Mucosa of descending colon (tissue), 3 donors: ENCODE results near the gene PHACTR1. TPM values are rescaled to one million over a fixed set of nuclear protein-coding genes. Genes with fewer than 3 reads are reported as not detected.

Experiments
- ATAC-seq: fragments of 200-7000 bp; cut with Tn5 transposase; one replicate; pipeline ENCODE4 v1.9.1; 2020; ENCODE audit warnings: mild to moderate bottlenecking, moderate library complexity
- DNase-seq, 3 donors: peaks; one replicate each; pipeline ENCODE4 v3.0.0-alpha.2; 2020
- H3K36me3 ChIP-seq: fragments of 200-600 bp; one replicate; pipeline ENCODE4 v1.8.0; 2021; ENCODE audit warnings: low read depth, mild to moderate bottlenecking
- H3K4me1 ChIP-seq: fragments of 200-600 bp; one replicate; pipeline ENCODE4 v1.8.0; 2021; ENCODE audit warnings: low read depth, mild to moderate bottlenecking
- H3K4me3 ChIP-seq: fragments of 200-600 bp; one replicate; pipeline ENCODE4 v1.8.0; 2021; ENCODE audit warnings: mild to moderate bottlenecking
- H3K9me3 ChIP-seq: fragments of 200-600 bp; one replicate; pipeline ENCODE4 v1.8.0; 2021; ENCODE audit warnings: mild to moderate bottlenecking
- intact Hi-C, 2 donors: fragments of 100-400 bp; cut with DNase I in 1 of 2; cut with micrococcal nuclease in 1 of 2; formaldehyde crosslinking; loops; one replicate each; pipeline versions ENCODE4 v1.11.0 to v1.11.1; 2022; cut with DNase I, micrococcal nuclease
- total RNA-seq, 3 donors: library from RNA; stranded (reverse); fragmentation: NEBNext Ultra II Directional in 2 of 3; extraction: Animal tissue kit (Norgen Biotek cat#: 25700) in 2 of 3; gene quantifications; one replicate each; pipeline versions ENCODE4 v1.2.1 to v1.2.4, GENCODE V29; 2021 to 2023
- TF ChIP-seq, protein P1 (sequence below): fragments of 200-600 bp; IDR thresholded peaks from one replicate; pipeline ENCODE4 v1.8.0; 2022; ENCODE audit warnings: antibody characterized with exemption, mild to moderate bottlenecking
- donor health status: DM: no; HTN: no; CAD: no; lungs with moderate emphysema.
- donor health status: DM: no; HTN: no; CAD: no.
- donor health status: DM: no; HTN: yes; CAD: no.

Gene PHACTR1
- total RNA-seq, 3 donors from 2014 or later = 2.7 to 4.7 (median 3.1) TPM

DNA sequence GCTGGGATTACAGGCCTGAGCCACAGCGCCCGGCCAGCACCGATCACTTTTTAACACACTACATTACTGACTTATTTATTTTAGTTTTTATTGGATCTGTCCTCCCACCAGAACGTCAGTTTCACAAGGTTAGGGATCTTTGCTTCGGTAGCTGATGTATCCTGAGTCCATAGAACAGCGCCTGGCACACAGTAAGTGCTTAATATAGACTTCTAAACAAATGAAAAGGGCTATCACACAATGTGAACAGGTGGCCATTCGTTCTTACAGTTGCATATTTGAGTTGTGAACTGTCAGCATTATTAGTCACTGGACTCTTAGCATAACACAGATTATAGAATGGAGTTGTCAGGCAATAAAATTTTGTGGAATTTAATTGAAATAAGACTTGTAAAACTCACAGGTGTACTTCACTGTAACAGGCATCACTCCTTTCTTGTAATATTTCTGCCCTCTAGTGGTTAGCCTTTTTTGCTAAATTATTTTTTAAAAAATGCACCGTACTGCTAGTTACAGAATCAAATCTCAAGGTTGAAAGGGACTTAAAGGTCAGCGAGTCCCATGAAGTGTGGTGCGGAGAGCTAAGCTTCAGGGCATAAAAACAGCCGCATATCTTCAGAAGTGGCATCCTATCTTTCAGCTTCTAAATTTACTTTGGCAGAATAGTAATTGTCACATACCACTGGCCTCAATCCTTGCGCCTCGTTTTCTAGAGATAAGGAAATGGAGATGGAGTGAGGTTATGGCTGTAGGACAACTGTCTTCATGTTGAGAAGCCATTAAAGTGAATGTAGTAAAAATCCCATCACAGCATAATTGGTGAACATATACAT is 615.2 kb downstream of the PHACTR1 start:
- H3K9me3 ChIP-seq = no peaks in the 10 kb centered on the region

DNA sequence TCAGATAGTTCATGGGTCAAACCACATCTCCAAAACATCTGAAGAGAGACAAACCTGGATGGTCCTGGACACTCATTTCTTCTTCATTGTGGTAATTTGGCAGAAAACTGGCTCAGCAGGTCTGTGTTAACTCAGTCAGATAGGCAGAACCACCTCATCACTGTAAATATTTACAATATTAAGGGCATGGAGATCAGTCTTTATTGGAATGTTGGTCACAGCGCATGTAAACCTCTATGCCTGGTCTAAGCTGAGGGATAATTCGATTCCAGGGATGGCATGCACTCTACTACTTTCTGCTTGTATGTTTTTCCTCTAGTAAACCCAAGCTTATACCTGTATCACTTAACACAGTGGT is 615.8 kb downstream of the PHACTR1 start:
- intact Hi-C loops = loop anchor here (10.0 kb wide), 3 partner anchors 202 to 418 kb away; partner anchors contain the start of gene SIRT5 (in 1 of the 2)
- Histone ChIP-seq H3K4me1 (peaks cover 4% of the 10 kb centered on the region), H3K36me3 (no peaks in the 10 kb centered on the region), H3K9me3 (no peaks in the 10 kb centered on the region), H3K4me3 (no peak overlapping the region)
- DNase-seq (no peak), ATAC-seq (no peak)
- TF ChIP-seq, protein P1, sequence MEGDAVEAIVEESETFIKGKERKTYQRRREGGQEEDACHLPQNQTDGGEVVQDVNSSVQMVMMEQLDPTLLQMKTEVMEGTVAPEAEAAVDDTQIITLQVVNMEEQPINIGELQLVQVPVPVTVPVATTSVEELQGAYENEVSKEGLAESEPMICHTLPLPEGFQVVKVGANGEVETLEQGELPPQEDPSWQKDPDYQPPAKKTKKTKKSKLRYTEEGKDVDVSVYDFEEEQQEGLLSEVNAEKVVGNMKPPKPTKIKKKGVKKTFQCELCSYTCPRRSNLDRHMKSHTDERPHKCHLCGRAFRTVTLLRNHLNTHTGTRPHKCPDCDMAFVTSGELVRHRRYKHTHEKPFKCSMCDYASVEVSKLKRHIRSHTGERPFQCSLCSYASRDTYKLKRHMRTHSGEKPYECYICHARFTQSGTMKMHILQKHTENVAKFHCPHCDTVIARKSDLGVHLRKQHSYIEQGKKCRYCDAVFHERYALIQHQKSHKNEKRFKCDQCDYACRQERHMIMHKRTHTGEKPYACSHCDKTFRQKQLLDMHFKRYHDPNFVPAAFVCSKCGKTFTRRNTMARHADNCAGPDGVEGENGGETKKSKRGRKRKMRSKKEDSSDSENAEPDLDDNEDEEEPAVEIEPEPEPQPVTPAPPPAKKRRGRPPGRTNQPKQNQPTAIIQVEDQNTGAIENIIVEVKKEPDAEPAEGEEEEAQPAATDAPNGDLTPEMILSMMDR = no peak

More for the DNA sequence above, 615.2 kb downstream of the PHACTR1 start:
- TF ChIP-seq, protein P1 = peak; percentile 64
- peaks cover 8% of the 10 kb centered on the region for H3K4me1 ChIP-seq
- DNase-seq = no peak
- no peaks in the 10 kb centered on the region for H3K36me3 ChIP-seq
- intact Hi-C loops = loop anchor here (10.0 kb wide), 3 partner anchors 203 to 417 kb away; partner anchors contain the start of gene SIRT5 (in 1 of the 2)
- peak; percentile 38 for ATAC-seq
- H3K4me3 ChIP-seq = no peak overlapping the region

DNA sequence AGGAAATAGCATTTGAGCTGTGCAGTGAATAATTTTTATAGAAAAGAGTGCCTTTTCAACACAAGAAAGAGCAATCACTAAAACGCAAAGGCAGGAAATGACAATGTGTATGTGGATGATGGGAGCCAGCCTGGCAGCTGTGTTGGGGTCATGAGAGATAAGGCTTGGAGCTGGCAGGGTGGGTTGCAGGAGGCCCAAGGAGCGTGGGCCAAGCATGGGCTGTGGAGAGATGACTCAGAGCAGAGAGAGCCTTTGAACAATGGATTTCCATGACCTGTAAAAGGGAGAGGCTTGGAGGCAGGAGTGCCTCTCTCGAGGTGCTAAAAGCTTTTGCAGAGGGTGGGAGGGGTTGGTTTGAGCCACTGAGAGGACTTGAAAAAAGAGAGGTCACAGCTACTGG is 618.4 kb downstream of the PHACTR1 start:
- Histone ChIP-seq H3K4me1 (no peaks in the 10 kb centered on the region), H3K36me3 (no peaks in the 10 kb centered on the region), H3K9me3 (no peaks in the 10 kb centered on the region), H3K4me3 (no peak overlapping the region)
- no peak for DNase-seq
- TF ChIP-seq, protein P1 = no peak
- no peak for ATAC-seq
- intact Hi-C loops = loop anchor here (10.0 kb wide), 3 partner anchors 200 to 420 kb away; partner anchors contain the start of gene SIRT5 (in 1 of the 2)

DNA sequence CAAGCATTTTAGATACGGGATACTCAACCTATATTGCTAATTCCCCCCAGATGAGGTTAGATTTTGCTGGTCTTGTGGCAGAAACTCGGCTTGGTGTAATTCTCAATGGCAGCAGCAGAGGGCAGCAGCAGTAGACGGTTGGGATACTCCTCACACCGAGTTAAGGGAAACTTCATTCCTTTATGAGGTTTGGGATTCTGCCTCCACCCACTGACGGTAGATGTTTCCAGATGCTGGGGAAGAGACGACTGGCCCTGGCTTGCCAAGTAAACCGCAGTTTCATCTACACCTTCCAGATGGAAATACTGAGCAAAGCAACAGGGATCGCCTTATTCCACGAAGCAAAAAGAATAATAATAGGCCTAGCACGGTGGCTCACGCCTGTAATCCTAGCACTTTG is 620.0 kb downstream of the PHACTR1 start:
- H3K36me3 ChIP-seq = no peaks in the 10 kb centered on the region
- intact Hi-C loops = loop anchor here (10.0 kb wide), 3 partner anchors 198 to 422 kb away; partner anchors contain the start of gene SIRT5 (in 1 of the 2)
- ATAC-seq (peak; percentile 89), DNase-seq (peak; percentile 66 to 95 (median 90))
- H3K9me3 ChIP-seq = no peaks in the 10 kb centered on the region
- TF ChIP-seq, protein P1 = peak; percentile 85
- H3K4me1 ChIP-seq = no peaks in the 10 kb centered on the region
- H3K4me3 ChIP-seq = no peak overlapping the region

DNA sequence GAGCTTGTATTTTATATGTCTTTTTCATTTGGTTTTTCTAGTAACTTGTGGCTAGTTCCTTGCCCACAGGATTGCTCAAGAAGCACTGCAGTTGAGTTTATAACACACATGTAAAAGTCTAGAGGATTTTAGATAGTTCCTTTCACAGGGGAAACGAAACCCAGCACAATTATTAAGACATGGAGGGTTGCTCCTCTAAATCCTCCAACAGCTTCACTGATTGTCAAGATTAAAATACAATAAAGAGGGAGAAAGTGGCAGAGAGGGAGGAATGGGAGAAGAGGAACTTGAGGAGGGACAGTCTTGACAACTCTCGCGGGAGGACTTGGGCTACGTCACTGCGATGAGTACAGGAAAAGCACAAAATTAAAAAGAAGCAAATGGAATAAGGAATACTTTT is 621.5 kb downstream of the PHACTR1 start:
- no peak for ATAC-seq
- TF ChIP-seq, protein P1 = no peak
- Histone ChIP-seq H3K9me3 (peaks cover 4% of the 10 kb centered on the region), H3K4me1 (no peaks in the 10 kb centered on the region), H3K36me3 (no peaks in the 10 kb centered on the region), H3K4me3 (no peak overlapping the region)
- no peak for DNase-seq
- intact Hi-C loops = loop anchor here (10.0 kb wide), 3 partner anchors 197 to 423 kb away; partner anchors contain the start of gene SIRT5 (in 1 of the 2)
